ENCODE data around the gene ARMC2. TPM values are rescaled to one million over a fixed set of nuclear protein-coding genes. Genes with fewer than 3 reads are reported as not detected.

Gene ARMC2
- total RNA-seq, 1 experiment from 2014 or later, result 3.2 TPM

GRCh38 chr6:108873251-108873650, 25.0 kb downstream of the ARMC2 start:
- no peak for DNase-seq (ENCODE audit: unreplicated experiment)
- intact Hi-C loops (cut with micrococcal nuclease), result no loop called here
- TF ChIP-seq CTCF (IDR thresholded peaks at IDR 0.05; ENCODE audit: unreplicated experiment), result no peak
- H3K36me3 Mint-ChIP-seq (ENCODE audit: insufficient read depth, unreplicated experiment), result peaks cover 12% of the 10 kb centered on the region
- H3K27ac Mint-ChIP-seq (ENCODE audit: low read depth, unreplicated experiment), result no peak overlapping the region
- H3K27me3 Mint-ChIP-seq (ENCODE audit: insufficient read depth, unreplicated experiment), result no peaks in the 10 kb centered on the region
- no peaks in the 10 kb centered on the region for H3K9me3 Mint-ChIP-seq (ENCODE audit: unreplicated experiment)
- POLR2A ChIA-PET, result interaction anchor here (0.7 kb wide), 1 partner anchor 9 kb away, joined by 3 read pairs; no protein-coding TSS in a partner anchor
- H3K4me3 Mint-ChIP-seq (ENCODE audit: unreplicated experiment), result no peak overlapping the region
- H3K4me1 Mint-ChIP-seq (ENCODE audit: insufficient read depth, unreplicated experiment), result peaks cover 27% of the 10 kb centered on the region
- no TSS peak for BruUV-seq (replicated peaks)
- CTCF ChIA-PET, result interaction anchor here (1.9 kb wide), 2 partner anchors 12 to 20 kb away, joined by 4 to 8 read pairs; no protein-coding TSS in a partner anchor

- no peak overlapping the region for H3K27ac Mint-ChIP-seq (ENCODE audit: low read depth, unreplicated experiment)
- intact Hi-C loops (cut with micrococcal nuclease), result no loop called here
- ChIA-PET POLR2A (no interaction called here), CTCF (interaction anchor here (0.8 to 1.9 kb wide), 3 partner anchors 12 to 328 kb away, joined by 3 to 8 read pairs (median 4); no protein-coding TSS in a partner anchor)
- peaks cover 28% of the 10 kb centered on the region for H3K4me1 Mint-ChIP-seq (ENCODE audit: insufficient read depth, unreplicated experiment)
- H3K4me3 Mint-ChIP-seq (ENCODE audit: unreplicated experiment), result no peak overlapping the region
- no peak for TF ChIP-seq CTCF (IDR thresholded peaks at IDR 0.05; ENCODE audit: unreplicated experiment)
- H3K36me3 Mint-ChIP-seq (ENCODE audit: insufficient read depth, unreplicated experiment), result peaks cover 8% of the 10 kb centered on the region
- H3K9me3 Mint-ChIP-seq (ENCODE audit: unreplicated experiment), result no peaks in the 10 kb centered on the region
- no peaks in the 10 kb centered on the region for H3K27me3 Mint-ChIP-seq (ENCODE audit: insufficient read depth, unreplicated experiment)
- DNase-seq (ENCODE audit: unreplicated experiment), result no peak
- BruUV-seq (replicated peaks), result no TSS peak
Observed at GRCh38 chr6:108873971-108874370, 25.7 kb downstream of the ARMC2 start.

- intact Hi-C loops (cut with micrococcal nuclease), result no loop called here
- no peaks in the 10 kb centered on the region for H3K27me3 Mint-ChIP-seq (ENCODE audit: insufficient read depth, unreplicated experiment)
- CTCF ChIA-PET, result interaction anchor here (0.8 to 1.9 kb wide), 3 partner anchors 16 to 328 kb away, joined by 3 to 8 read pairs (median 3); no protein-coding TSS in a partner anchor
- no TSS peak for BruUV-seq (replicated peaks)
- TF ChIP-seq CTCF (IDR thresholded peaks at IDR 0.05; ENCODE audit: unreplicated experiment), result no peak
- no peak overlapping the region for H3K27ac Mint-ChIP-seq (ENCODE audit: low read depth, unreplicated experiment)
- H3K36me3 Mint-ChIP-seq (ENCODE audit: insufficient read depth, unreplicated experiment), result peaks cover 5% of the 10 kb centered on the region
- POLR2A ChIA-PET, result no interaction called here
- H3K9me3 Mint-ChIP-seq (ENCODE audit: unreplicated experiment), result no peaks in the 10 kb centered on the region
- DNase-seq (ENCODE audit: unreplicated experiment), result peak; percentile 55
- no peak overlapping the region for H3K4me3 Mint-ChIP-seq (ENCODE audit: unreplicated experiment)
- H3K4me1 Mint-ChIP-seq (ENCODE audit: insufficient read depth, unreplicated experiment), result peaks cover 28% of the 10 kb centered on the region
Observed at GRCh38 chr6:108874470-108875160, 26.4 kb downstream of the ARMC2 start.

GRCh38 chr6:108875161-108875555, 26.9 kb downstream of the ARMC2 start:
- Mint-ChIP-seq H3K4me1 (ENCODE audit: insufficient read depth, unreplicated experiment) (peaks cover 28% of the 10 kb centered on the region), H3K27ac (ENCODE audit: low read depth, unreplicated experiment) (no peak overlapping the region), H3K9me3 (ENCODE audit: unreplicated experiment) (no peaks in the 10 kb centered on the region), H3K27me3 (ENCODE audit: insufficient read depth, unreplicated experiment) (no peaks in the 10 kb centered on the region), H3K36me3 (ENCODE audit: insufficient read depth, unreplicated experiment) (peaks cover 5% of the 10 kb centered on the region), H3K4me3 (ENCODE audit: unreplicated experiment) (no peak overlapping the region)
- BruUV-seq (replicated peaks), result no TSS peak
- POLR2A ChIA-PET, result interaction anchor here (0.7 kb wide), 1 partner anchor 27 kb away, joined by 3 read pairs; no protein-coding TSS in a partner anchor
- no peak for DNase-seq (ENCODE audit: unreplicated experiment)
- intact Hi-C loops (cut with micrococcal nuclease), result no loop called here
- CTCF ChIA-PET, result interaction anchor here (0.8 to 1.9 kb wide), 2 partner anchors 15 to 18 kb away, joined by 3 to 8 read pairs; no protein-coding TSS in a partner anchor
- TF ChIP-seq CTCF (IDR thresholded peaks at IDR 0.05; ENCODE audit: unreplicated experiment), result no peak

Data from MCF 10A (cell line).